HCT116 (cell line): ENCODE results near the gene TOMM70. TPM values are rescaled to one million over a fixed set of nuclear protein-coding genes. Genes with fewer than 3 reads are reported as not detected.

ENCODE experiments used
- ATAC-seq: fragments of 200-7000 bp; cut with Tn5 transposase; 2 replicates; pipeline ENCODE4 v1.9.1; 2020; ENCODE audit warnings: mild to moderate bottlenecking, moderate library complexity
- BruUV-seq: library from RNA; stranded (reverse); fragments of 400-500 nt; replicated peaks from 2 replicates; lab custom pipeline; 2021; lab: Mats Ljungman, UMichigan
- CTCF ChIA-PET: fragments of 300-600 bp; sonication (Branson Sonifier 250); formaldehyde crosslinking; loops from one replicate; lab custom pipeline; 2021; ENCODE audit warnings: antibody characterized with exemption; lab: Charles Lee
- POLR2A ChIA-PET: fragments of 300-600, 350-600 bp; sonication (Branson Sonifier 250); formaldehyde crosslinking; loops from one replicate; lab custom pipeline; 2021; ENCODE audit warnings: antibody characterized with exemption; lab: Charles Lee
- RAD21 ChIA-PET, 2 experiments: fragments of 300-600 bp; sonication (Branson Sonifier 250); formaldehyde crosslinking; loops; one replicate each; lab custom pipeline; 2023; ENCODE audit warnings: low total read pairs in 2 of 2; ENCODE audit not compliant: uncharacterized antibody in 2 of 2, unreplicated experiment in 2 of 2, low non-redundant PET in 1 of 2; lab: Charles Lee
- DNase-seq: peaks from one replicate; pipeline ENCODE4 v3.0.0-alpha.2; 2010; ENCODE audit warnings: low read depth, low spot score
- H2AFZ ChIP-seq: fragments of 200-600 bp; shearing (Covaris generic), sonication (generic); 2 replicates; pipeline ENCODE4 v1.6.1; 2017; ENCODE audit warnings: low read depth, mixed run types, mixed read lengths, antibody characterized with exemption, low read length; ENCODE audit not compliant: poor library complexity, severe bottlenecking
- H3K27ac ChIP-seq: 2 replicates; pipeline ENCODE4 v1.5.1; 2012; ENCODE audit warnings: low read depth, low read length
- H3K27me3 ChIP-seq: fragments of 200-600 bp; sonication (generic); 2 replicates; pipeline ENCODE4 v1.6.1; 2016; ENCODE audit warnings: mixed run types, low read length, mixed read lengths; ENCODE audit not compliant: insufficient read depth
- H3K36me3 ChIP-seq, 2 experiments: fragments of 200-500 bp in 1 of 2; fragments of 200-600 bp in 1 of 2; sonication (Bioruptor generic) in 1 of 2; sonication (generic) in 1 of 2; 2 replicates each; pipeline versions ENCODE4 v1.5.1 to v1.6.1; 2014 to 2016; ENCODE audit warnings: low read length in 2 of 2, inconsistent platforms in 1 of 2, mixed read lengths in 1 of 2, mixed run types in 1 of 2; ENCODE audit not compliant: insufficient read depth in 2 of 2, control insufficient read depth in 1 of 2
- H3K4me1 ChIP-seq, 2 experiments: fragments of 200-600 bp in 1 of 2; sonication (generic) in 1 of 2; 2 replicates each; pipeline versions ENCODE4 v1.5.1 to v1.6.1; 2012 to 2017; ENCODE audit warnings: low read length in 2 of 2, inconsistent platforms in 1 of 2, mild to moderate bottlenecking in 1 of 2, mixed read lengths in 1 of 2, mixed run types in 1 of 2, moderate library complexity in 1 of 2; ENCODE audit not compliant: insufficient read depth in 2 of 2, control insufficient read depth in 1 of 2
- H3K4me2 ChIP-seq: fragments of 200-600 bp; sonication (generic); 2 replicates; pipeline ENCODE4 v1.6.1; 2017; ENCODE audit warnings: mixed run types, low read length, mixed read lengths
- H3K4me3 ChIP-seq, 2 experiments: fragments of 200-600 bp in 1 of 2; sonication (generic) in 1 of 2; replicated peaks in 1 of 2; 2 replicates each; pipeline ENCODE4 v1.5.1; 2011 to 2016; ENCODE audit warnings: low read length in 2 of 2, control low read depth in 1 of 2, low read depth in 1 of 2, mild to moderate bottlenecking in 1 of 2, mixed read lengths in 1 of 2, mixed run types in 1 of 2
- H3K79me2 ChIP-seq: fragments of 200-600 bp; sonication (generic); 2 replicates; pipeline ENCODE4 v1.6.1; 2017; ENCODE audit warnings: mild to moderate bottlenecking, mixed run types, low read length, moderate library complexity, mixed read lengths; ENCODE audit not compliant: insufficient read depth
- H3K9ac ChIP-seq: fragments of 200-600 bp; sonication (generic); 2 replicates; pipeline ENCODE4 v1.6.1; 2016; ENCODE audit warnings: low read length, mixed read lengths
- H3K9me2 ChIP-seq: fragments of 200-600 bp; sonication (generic), shearing (Covaris generic); 2 replicates; pipeline ENCODE4 v1.6.1; 2017; ENCODE audit warnings: mixed run types, mild to moderate bottlenecking, moderate library complexity; ENCODE audit not compliant: insufficient read depth
- H3K9me3 ChIP-seq, 2 experiments: fragments of 200-500 bp in 1 of 2; fragments of 200-600 bp in 1 of 2; sonication (Bioruptor generic) in 1 of 2; sonication (generic) in 1 of 2; 2 replicates each; pipeline ENCODE4 v1.6.1; 2014 to 2017; ENCODE audit warnings: low read length in 2 of 2, mixed read lengths in 2 of 2, inconsistent platforms in 1 of 2, low read depth in 1 of 2, mild to moderate bottlenecking in 1 of 2, mixed run types in 1 of 2, moderate library complexity in 1 of 2; ENCODE audit not compliant: control insufficient read depth in 1 of 2, insufficient read depth in 1 of 2
- H4K20me1 ChIP-seq: fragments of 200-600 bp; sonication (generic), shearing (Covaris generic); 2 replicates; pipeline ENCODE4 v1.6.1; 2017; ENCODE audit warnings: mixed run types, mild to moderate bottlenecking, moderate library complexity; ENCODE audit not compliant: insufficient read depth
- ATF3 ChIP-seq: IDR thresholded peaks from 2 replicates; pipeline ENCODE4 v1.6.1; 2012
- EGR1 ChIP-seq: IDR thresholded peaks from 2 replicates; pipeline ENCODE4 v1.6.1; 2012; ENCODE audit warnings: low read depth
- ELF1 ChIP-seq: IDR thresholded peaks from 2 replicates; pipeline ENCODE4 v1.6.1; 2012; ENCODE audit warnings: low read depth, borderline replicate concordance
- EZH2 ChIP-seq: fragments of 200-600 bp; sonication (generic); IDR thresholded peaks from 2 replicates; pipeline ENCODE4 v1.6.1; 2017; ENCODE audit warnings: antibody characterized with exemption, mixed run types
- EZH2phosphoT487 ChIP-seq: fragments of 200-600 bp; IDR thresholded peaks from 2 replicates; pipeline ENCODE4 v1.6.1; 2018; ENCODE audit warnings: antibody characterized with exemption, borderline replicate concordance
- FOSL1 ChIP-seq: IDR thresholded peaks from 2 replicates; pipeline ENCODE4 v1.6.1; 2012; ENCODE audit warnings: low read depth
- JUND ChIP-seq: IDR thresholded peaks from 2 replicates; pipeline ENCODE4 v1.6.1; 2012
- MAX ChIP-seq: IDR thresholded peaks from 2 replicates; pipeline ENCODE4 v1.6.1; 2012
- POLR2A ChIP-seq: IDR thresholded peaks from 2 replicates; pipeline ENCODE4 v1.7.0; 2011; ENCODE audit warnings: borderline replicate concordance; ENCODE audit not compliant: insufficient read depth, insufficient read length; ENCODE audit errors: extremely low read depth
- POLR2AphosphoS5 ChIP-seq: IDR thresholded peaks from 2 replicates; pipeline ENCODE4 v1.6.1; 2011; ENCODE audit warnings: mild to moderate bottlenecking, low read depth, low read length, moderate library complexity
- SIN3A ChIP-seq: IDR thresholded peaks from 2 replicates; pipeline ENCODE4 v1.6.1; 2012; ENCODE audit warnings: low read depth
- SP1 ChIP-seq: IDR thresholded peaks from 2 replicates; pipeline ENCODE4 v1.6.1; 2012; ENCODE audit warnings: low read depth
- SRF ChIP-seq: IDR thresholded peaks from 2 replicates; pipeline ENCODE4 v1.6.1; 2012; ENCODE audit warnings: low read depth
- TCF7L2 ChIP-seq: IDR thresholded peaks from 2 replicates; pipeline ENCODE4 v1.7.0; 2011; ENCODE audit warnings: borderline replicate concordance, inconsistent platforms; ENCODE audit not compliant: insufficient read depth, insufficient read length; ENCODE audit errors: extremely low read depth
- YY1 ChIP-seq: IDR thresholded peaks from 2 replicates; pipeline ENCODE4 v1.6.1; 2011; ENCODE audit warnings: low read length, low read depth, moderate library complexity, mild to moderate bottlenecking; ENCODE audit not compliant: insufficient replicate concordance; ENCODE audit errors: extremely low read depth
- ZNF274 ChIP-seq: fragments of 200-500 bp; sonication (Bioruptor generic); IDR thresholded peaks from 2 replicates; pipeline ENCODE4 v1.6.1; 2014; ENCODE audit warnings: mild to moderate bottlenecking, low read depth, low read length, inconsistent platforms
- intact Hi-C: fragments of 100-400 bp; cut with micrococcal nuclease; formaldehyde crosslinking; loops from 2 replicates; pipeline ENCODE4 v1.10.0; 2022
- total RNA-seq: library from RNA; stranded (reverse); gene quantifications from one replicate; pipeline ENCODE4 v1.2.1, GENCODE V29; 2021; ENCODE audit not compliant: unreplicated experiment

Gene TOMM70
- total RNA-seq, 1 experiment from 2014 or later: 54.9 TPM

- TF ChIP-seq ZNF274 (no peak), EZH2phosphoT487 (no peak)
- TF ChIP-seq, all 23 proteins: peak for 0
These were observed 32.4 kb downstream of the TOMM70 start (continued) for GRCh38 chr3:100368441-100368840.

GRCh38 chr3:100366424-100366823 is 34.5 kb downstream of the TOMM70 start:
- ATAC-seq (no peak), DNase-seq (no peak)
- Histone ChIP-seq H3K4me3 (no peak overlapping the region), H3K27me3 (no peaks in the 10 kb centered on the region), H3K4me2 (no peak overlapping the region), H3K4me1 (no peaks in the 10 kb centered on the region), H3K9me3 (no peaks in the 10 kb centered on the region), H2AFZ (no peak overlapping the region), H3K27ac (no peak overlapping the region), H3K79me2 (no peaks in the 10 kb centered on the region), H3K9ac (no peak overlapping the region), H3K9me2 (no peaks in the 10 kb centered on the region), H4K20me1 (no peaks in the 10 kb centered on the region), H3K36me3 (peaks cover 19 to 38% of the 10 kb centered on the region in 2 experiments; a peak in 3 of 4 replicates)
- intact Hi-C loops: no loop called here
- TF ChIP-seq YY1 (no peak), EZH2phosphoT487 (no peak), POLR2A (no peak), TCF7L2 (no peak), POLR2AphosphoS5 (no peak), FOSL1 (no peak), EZH2 (no peak), SIN3A (no peak), MAX (no peak), SRF (no peak), EGR1 (no peak), JUND (no peak), ATF3 (no peak), ELF1 (no peak), SP1 (no peak)
- POLR2A ChIA-PET: no interaction called here
- RAD21 ChIA-PET: interaction anchor here in 1 of 2 experiments (0.6 kb wide), 1 partner anchor 439 kb away, joined by 3 read pairs; no protein-coding TSS in a partner anchor
- CTCF ChIA-PET: no interaction called here
- no TSS peak for BruUV-seq
